Heart left ventricle (tissue), 16 donors: ENCODE data around the gene TJAP1. TPM values are rescaled to one million over a fixed set of nuclear protein-coding genes. Genes with fewer than 3 reads are reported as not detected.

Experiments
- ATAC-seq, 4 donors: fragments of 200-7000 bp; cut with Tn5 transposase; one replicate each; pipeline ENCODE4 v1.9.1; 2020 to 2022; ENCODE audit warnings: moderate library complexity in 4 of 4, mild to moderate bottlenecking in 3 of 4, moderate number of reproducible peaks in 1 of 4
- DNase-seq, 5 donors: peaks; one replicate each; pipeline ENCODE4 v3.0.0-alpha.2; 2020
- H3K27ac ChIP-seq, 12 donors: fragments of 200-600 bp; sonication (generic) in 4 of 12; one replicate each; pipeline versions ENCODE4 v1.5.0 to v1.8.0; 2016 to 2022; ENCODE audit warnings: mild to moderate bottlenecking in 2 of 12
- H3K27me3 ChIP-seq, 9 donors: fragments of 200-600 bp; sonication (generic) in 2 of 9; one replicate each; pipeline versions ENCODE4 v1.5.1 to v1.8.0; 2016 to 2022; ENCODE audit warnings: mild to moderate bottlenecking in 3 of 9
- H3K36me3 ChIP-seq, 9 donors: fragments of 200-600 bp; sonication (generic) in 2 of 9; one replicate each; pipeline versions ENCODE4 v1.5.0 to v1.8.0; 2018 to 2022; ENCODE audit warnings: mild to moderate bottlenecking in 2 of 9
- H3K4me1 ChIP-seq, 12 donors: fragments of 200-600 bp; sonication (generic) in 4 of 12; one replicate each; pipeline versions ENCODE4 v1.5.0 to v1.8.0; 2016 to 2022; ENCODE audit warnings: mild to moderate bottlenecking in 3 of 12
- H3K4me3 ChIP-seq, 12 donors: fragments of 200-600 bp; sonication (generic) in 4 of 12; one replicate each; pipeline versions ENCODE4 v1.5.0 to v1.8.0; 2017 to 2022; ENCODE audit warnings: mild to moderate bottlenecking in 9 of 12, moderate library complexity in 4 of 12
- H3K9me3 ChIP-seq, 12 donors: fragments of 200-600 bp; sonication (generic) in 4 of 12; one replicate each; pipeline versions ENCODE4 v1.5.0 to v1.8.0; 2016 to 2022; ENCODE audit warnings: mild to moderate bottlenecking in 1 of 12
- CTCF ChIP-seq, 12 donors: fragments of 200-600 bp; sonication (generic) in 4 of 12; IDR thresholded peaks; one replicate each; pipeline versions ENCODE4 v1.5.0 to v1.8.0; 2018 to 2022; ENCODE audit warnings: antibody characterized with exemption in 12 of 12, mild to moderate bottlenecking in 5 of 12
- POLR2A ChIP-seq, 2 donors: fragments of 450-650 bp; IDR thresholded peaks; one replicate each; pipeline ENCODE4 v1.6.1; 2017; ENCODE audit warnings: antibody characterized with exemption in 2 of 2, mild to moderate bottlenecking in 2 of 2, moderate library complexity in 2 of 2
- WGBS, 4 donors: extraction: QIAGEN DNeasy Blood & Tissue Kit in 2 of 4; methylation state at CpG; one replicate each; pipeline versions ENCODE4 v1.1.5 to v1.1.7; 2013 to 2018; 5-methylcytosine and 5-hydroxymethylcytosine counted together
- intact Hi-C, 10 donors: fragments of 100-400 bp; cut with DNase I; formaldehyde crosslinking; loops; one replicate each; pipeline versions ENCODE4 v1.11.1 to v1.14.2; 2022
- polyA plus RNA-seq, 2 donors: library from polyadenylated mRNA; stranded (reverse); fragments of 200-250 nt; gene quantifications; one replicate each; pipeline ENCODE4 v1.2.3, GENCODE V29; 2013
- total RNA-seq, 9 donors: library from RNA; depleted of rRNA in 2 of 9; stranded (reverse); fragments of >200 nt in 2 of 9; fragmentation: NEBNext Ultra II Directional in 3 of 9; extraction: Animal tissue kit (Norgen Biotek cat#: 25700) in 3 of 9; gene quantifications; one replicate each; pipeline versions ENCODE4 v1.1.0 to v1.2.4, GENCODE V29; 2016 to 2023
- donor health status: ischemic (EF 13 %, LVEDD 7.1; RV severe dilation, severe dysfunction).
- donor health status: healthy with polysubstance abuse.
- donor health status: DM: no; HTN: yes; CAD: no.
- donor health status: DM: no; HTN: no; CAD: no.
- donor health status: ischemic (EF 25% LVEDD 6.9; RV normal size, moderate dysfunction).
- donor health status: ischemic (EF 25% LVEDD 5.7; RV mildly dilated, moderate dysfunction).
- donor health status: healthy.
- donor health status: DM: yes; HTN: yes; CAD: no.
- donor health status: ischemic (EF 35%, LVEDD 5.7; RV mildly dilated, moderate dysfunction).
- donor health status: nonischemic (EF 11% LVEDD 7.7; RV severe dilation, severe dysfunction).
- donor health status: DM: yes; HTN: yes; CAD: no.
- donor health status: PGD.
- donor health status: ischemic (EF 29% LVEDD 5.4; RV normal size, mild dysfunction).
- donor health status: nonischemic (EF 23%, LVEDD 6.1; RV moderate dilation, normal function).

The TJAP1 gene
- total and polyA plus RNA-seq, 11 donors: 16.5 to 34.5 (median 18.7) TPM

DNA sequence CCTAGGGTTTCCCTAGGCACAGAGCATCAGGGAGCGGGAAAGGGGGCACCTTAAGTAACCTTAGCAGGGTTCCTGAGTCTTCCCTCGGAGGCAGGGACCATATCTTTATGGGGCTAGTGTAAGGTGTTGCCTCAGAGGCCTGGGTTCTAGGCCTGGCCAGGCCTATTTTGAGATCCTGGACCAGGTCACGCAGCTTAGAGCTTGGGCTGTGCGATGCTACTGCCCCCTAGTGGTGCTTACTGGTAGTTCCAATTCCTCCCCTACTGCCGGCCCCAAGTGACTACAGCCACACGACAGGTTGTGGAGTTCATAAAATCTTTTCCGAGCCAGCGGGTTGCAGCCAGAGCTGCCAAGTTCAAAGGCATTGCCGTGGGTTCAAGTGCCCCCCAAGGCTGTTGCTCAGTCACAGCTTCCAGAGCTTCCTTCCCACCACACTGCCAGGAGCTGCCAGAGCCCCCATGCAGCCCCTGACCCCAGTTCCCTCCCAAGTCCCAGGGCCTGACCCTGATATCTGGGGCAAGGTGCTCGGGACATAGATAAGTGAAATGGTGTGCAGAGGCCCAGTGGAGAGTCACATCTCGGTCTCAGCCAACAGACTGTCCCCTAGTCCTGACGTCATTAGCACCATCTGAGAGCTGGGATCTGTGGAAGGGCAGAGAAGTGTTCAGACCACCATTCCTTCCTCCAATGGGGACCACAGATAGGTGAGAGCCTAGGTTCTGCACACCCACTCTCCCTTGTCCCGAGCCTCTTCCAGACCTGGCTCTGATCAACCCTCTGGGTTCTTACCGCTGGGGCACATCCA, 29.5 kb downstream of the TJAP1 start:
- ATAC-seq (peak; percentile 36 to 71 (median 40)), DNase-seq (peak in 4 of 5 donors; percentile 74 to 82 (median 78))
- peaks cover 0 to 16% (median 0%) of the 10 kb centered on the region in 9 donors for H3K27me3 ChIP-seq
- TF ChIP-seq CTCF (IDR thresholded peaks at IDR 0.05) (peak; percentile 89 to 100 (median 97)), POLR2A (IDR thresholded peaks at IDR 0.05) (peak in 1 of 2 donors; percentile 4)
- WGBS, 4 donors: 24 to 27% (median 25%) methylated on average over 12 to 14 of the region's 14 CpGs
- H3K4me3 ChIP-seq: no peak overlapping the region
- H3K4me1 ChIP-seq: peaks cover 8 to 63% (median 37%) of the 10 kb centered on the region in 12 donors
- peak overlapping the region in 2 of 12 donors; percentile 0 to 47 for H3K27ac ChIP-seq
- H3K9me3 ChIP-seq: no peaks in the 10 kb centered on the region
- intact Hi-C loops: loop anchor here in 9 of 10 donors (1.0 to 10.0 kb wide), 10 partner anchors 52 to 252 kb away; partner anchors contain the start of genes ZNF318 (in 4 of the 9) and DLK2 (in 3 of the 9)
- peaks cover 3 to 54% (median 47%) of the 10 kb centered on the region in 9 donors for H3K36me3 ChIP-seq

- H3K9me3 ChIP-seq: no peaks in the 10 kb centered on the region
- no peak overlapping the region for H3K27ac ChIP-seq
- peaks cover 3 to 54% (median 47%) of the 10 kb centered on the region in 9 donors for H3K36me3 ChIP-seq
- no peak for DNase-seq
- TF ChIP-seq POLR2A (IDR thresholded peaks at IDR 0.05) (no peak), CTCF (IDR thresholded peaks at IDR 0.05) (no peak)
- peaks cover 17 to 64% (median 45%) of the 10 kb centered on the region in 12 donors for H3K4me1 ChIP-seq
- intact Hi-C loops: loop anchor here in 9 of 10 donors (5.0 to 10.0 kb wide), 7 partner anchors 121 to 254 kb away; partner anchors contain the start of gene ZNF318 (in 4 of the 9)
- WGBS, 4 donors: 62 to 79% (median 74%) methylated on average over 8 of the region's 8 CpGs
- peaks cover 0 to 16% (median 0%) of the 10 kb centered on the region in 9 donors for H3K27me3 ChIP-seq
- ATAC-seq: no peak
- H3K4me3 ChIP-seq: peak overlapping the region in 1 of 12 donors; percentile 70
These were observed 31.2 kb downstream of the TJAP1 start for GRCh38 chr6:43508481-43509141.

DNA sequence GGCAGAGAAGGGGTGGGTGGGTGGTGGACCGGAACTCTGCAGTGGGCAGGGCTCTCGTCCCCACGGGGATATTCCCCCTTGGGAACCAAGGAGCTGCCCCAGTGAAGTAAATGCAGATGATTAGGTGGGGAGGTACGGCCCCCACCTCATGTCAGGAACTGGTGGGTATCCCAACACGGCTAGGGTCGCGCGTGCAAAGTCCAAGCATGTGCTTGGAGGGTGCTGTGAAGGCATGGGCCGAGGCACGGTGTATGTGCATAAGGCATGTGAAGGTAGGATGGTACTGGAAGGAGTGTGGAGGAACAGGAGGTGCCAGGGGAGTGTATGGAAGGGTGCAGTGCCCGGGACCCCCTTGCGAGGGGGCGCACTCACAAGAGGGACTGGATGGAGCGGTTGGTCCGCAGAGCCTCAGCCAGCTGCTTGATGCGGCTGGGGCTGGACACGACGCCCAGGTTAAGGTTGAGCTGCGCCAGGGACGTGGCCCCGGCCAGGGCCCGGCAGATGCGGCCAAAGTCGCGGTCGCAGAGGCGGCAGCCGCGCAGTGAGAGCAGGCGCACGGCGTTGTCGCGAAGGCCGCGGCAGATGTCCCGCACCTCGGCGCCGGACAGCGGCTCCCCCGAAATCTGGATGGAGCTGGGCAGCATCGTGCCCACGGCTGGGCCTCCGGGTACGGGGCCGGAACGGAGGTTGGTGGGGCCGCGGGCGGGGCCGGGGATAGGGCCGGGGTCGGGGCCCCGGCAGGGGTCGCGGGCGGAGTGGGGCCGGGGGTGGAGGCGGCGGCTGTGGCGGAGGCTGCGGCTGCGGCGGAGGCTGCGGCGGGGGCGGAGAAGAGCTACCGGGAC, 32.0 kb downstream of the TJAP1 start:
- H3K27ac ChIP-seq: peak overlapping the region in 9 of 12 donors; percentile 15 to 80 (median 71)
- TF ChIP-seq CTCF (IDR thresholded peaks at IDR 0.05): no peak
- TF ChIP-seq POLR2A (IDR thresholded peaks at IDR 0.05): no peak
- 8 to 42% (median 10%) methylated on average over 15 to 69 of the region's 69 CpGs for WGBS, 4 donors
- ATAC-seq: no peak
- no peaks in the 10 kb centered on the region for H3K9me3 ChIP-seq
- peak overlapping the region; percentile 53 to 83 (median 74) for H3K4me3 ChIP-seq
- peaks cover 17 to 70% (median 47%) of the 10 kb centered on the region in 12 donors for H3K4me1 ChIP-seq
- H3K27me3 ChIP-seq: peaks cover 0 to 16% (median 0%) of the 10 kb centered on the region in 9 donors
- no peak for DNase-seq
- peaks cover 3 to 54% (median 47%) of the 10 kb centered on the region in 9 donors for H3K36me3 ChIP-seq
- intact Hi-C loops: loop anchor here in 9 of 10 donors (5.0 to 10.0 kb wide), 7 partner anchors 122 to 255 kb away; partner anchors contain the start of gene ZNF318 (in 4 of the 9)
